Measurements from ENCODE around the gene TRMT2A.
A peak's percentile ranks its signal among the peaks of the same experiment; 100 is the strongest.

Gene TRMT2A

GRCh38 chr22:20159076-20159475 is 42.0 kb upstream of the TRMT2A start:
- no peak overlapping the region for H3K4me3 ChIP-seq (ENCODE audit: low read depth, low read length)
- no peak for TF ChIP-seq CTCF (IDR thresholded peaks at IDR 0.05; ENCODE audit: low read depth, low read length, missing control alignments)
- DNase-seq (ENCODE audit: low read depth), result no peak

- no peak overlapping the region for H3K4me3 ChIP-seq (ENCODE audit: low read depth, low read length)
- no peak for DNase-seq (ENCODE audit: low read depth)
- TF ChIP-seq CTCF (IDR thresholded peaks at IDR 0.05; ENCODE audit: low read depth, low read length, missing control alignments), result no peak
Measured at GRCh38 chr22:20158391-20159036, 41.5 kb upstream of the TRMT2A start.

GRCh38 chr22:20157430-20158183 is 40.6 kb upstream of the TRMT2A start:
- DNase-seq (ENCODE audit: low read depth), result no peak
- no peak for TF ChIP-seq CTCF (IDR thresholded peaks at IDR 0.05; ENCODE audit: low read depth, low read length, missing control alignments)
- H3K4me3 ChIP-seq (ENCODE audit: low read depth, low read length), result no peak overlapping the region

GRCh38 chr22:20156611-20157429 is 39.8 kb upstream of the TRMT2A start:
- peak; percentile 42 for DNase-seq (ENCODE audit: low read depth)
- H3K4me3 ChIP-seq (ENCODE audit: low read depth, low read length), result no peak overlapping the region
- TF ChIP-seq CTCF (IDR thresholded peaks at IDR 0.05; ENCODE audit: low read depth, low read length, missing control alignments), result peak; percentile 97

GRCh38 chr22:20156042-20156389 is 39.0 kb upstream of the TRMT2A start:
- H3K4me3 ChIP-seq (ENCODE audit: low read depth, low read length), result no peak overlapping the region
- no peak for DNase-seq (ENCODE audit: low read depth)

More at GRCh38 chr22:20156042-20156389, 39.0 kb upstream of the TRMT2A start:
- TF ChIP-seq CTCF (IDR thresholded peaks at IDR 0.05; ENCODE audit: low read depth, low read length, missing control alignments), result no peak

Measured in GM12864 (cell line).